AG09309 (cell line): ENCODE data around the gene RUFY2.

Experiments used
- DNase-seq: peaks from one replicate; pipeline ENCODE4 v3.0.0-alpha.2; 2010; ENCODE audit warnings: low read depth
- H3K4me3 ChIP-seq: 2 replicates; pipeline ENCODE4 v1.5.1; 2011; ENCODE audit warnings: mild to moderate bottlenecking, low read depth, low read length, moderate library complexity; ENCODE audit not compliant: control insufficient read depth
- CTCF ChIP-seq: IDR thresholded peaks from 2 replicates; pipeline ENCODE4 v1.5.1; 2011; ENCODE audit warnings: mild to moderate bottlenecking, low read depth, low read length, inconsistent platforms; ENCODE audit not compliant: insufficient read depth, control insufficient read depth; ENCODE audit errors: missing control alignments

RUFY2 gene

DNA sequence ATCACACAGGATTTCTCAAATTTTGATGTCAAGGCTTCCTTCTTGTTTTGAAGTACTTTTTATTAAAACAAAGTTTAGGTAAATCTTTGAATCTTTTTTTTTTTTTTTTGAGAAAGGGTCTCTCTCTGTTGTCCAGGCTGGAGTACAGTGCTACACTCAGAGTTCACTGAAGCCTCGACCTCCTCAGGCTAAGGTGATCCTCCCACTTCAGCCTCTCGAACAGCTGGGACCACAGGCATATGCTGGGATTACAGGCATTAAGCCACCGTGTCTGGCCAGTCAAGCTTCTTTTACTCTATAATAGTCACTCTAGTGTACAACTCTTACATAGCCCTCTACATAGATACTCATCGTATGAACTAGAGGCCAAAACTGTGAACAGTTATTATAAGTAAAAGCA, 3.4 kb downstream of the RUFY2 start:
- no peak for TF ChIP-seq CTCF
- H3K4me3 ChIP-seq: no peak overlapping the region
- no peak for DNase-seq

DNA sequence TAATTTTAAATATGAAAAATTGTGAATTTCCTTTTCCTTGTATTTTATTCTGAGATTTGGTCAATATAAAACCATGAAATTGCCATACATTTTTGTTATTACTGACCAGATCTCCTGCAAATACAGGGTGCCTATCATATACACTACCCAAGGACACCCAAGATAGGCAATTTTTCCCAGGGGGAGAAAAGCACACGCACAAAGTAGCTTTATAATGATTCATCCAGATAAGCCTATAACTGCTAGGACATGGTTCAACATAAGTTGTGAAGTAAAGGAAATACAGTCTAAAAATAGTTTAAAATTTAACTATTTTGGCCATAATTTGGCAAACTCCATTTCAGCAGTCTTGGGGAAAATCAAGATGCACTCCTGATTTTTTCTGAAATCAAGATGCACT, 4.8 kb downstream of the RUFY2 start:
- no peak for DNase-seq
- TF ChIP-seq CTCF: no peak

DNA sequence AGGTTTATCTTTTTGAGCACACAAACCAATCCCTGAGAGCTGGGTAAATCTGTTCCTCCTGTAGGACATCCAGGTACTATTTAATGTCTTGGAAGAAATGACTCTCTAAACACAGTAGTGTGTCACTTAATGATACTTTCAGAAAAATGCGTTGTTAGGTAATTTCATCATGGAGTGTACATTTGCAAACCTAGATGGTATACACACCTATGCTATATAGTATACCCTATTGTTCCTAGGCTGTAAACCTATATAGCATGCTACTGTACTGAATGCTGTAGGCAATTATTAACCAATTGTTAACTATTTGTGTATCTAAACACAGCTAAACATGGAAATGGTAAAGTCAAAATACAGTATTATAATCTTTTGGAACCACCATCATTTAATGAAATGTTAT, 10.1 kb downstream of the RUFY2 start:
- no peak overlapping the region for H3K4me3 ChIP-seq
- TF ChIP-seq CTCF: no peak
- DNase-seq: no peak

More for the DNA sequence above, 4.8 kb downstream of the RUFY2 start:
- no peak overlapping the region for H3K4me3 ChIP-seq

GRCh38 chr10:68385740-68386139, 21.3 kb downstream of the RUFY2 start:
- no peak for DNase-seq
- no peak for TF ChIP-seq CTCF
- H3K4me3 ChIP-seq: no peak overlapping the region

GRCh38 chr10:68371604-68372003, 35.5 kb downstream of the RUFY2 start:
- DNase-seq: no peak
- no peak for TF ChIP-seq CTCF
- no peak overlapping the region for H3K4me3 ChIP-seq

DNA sequence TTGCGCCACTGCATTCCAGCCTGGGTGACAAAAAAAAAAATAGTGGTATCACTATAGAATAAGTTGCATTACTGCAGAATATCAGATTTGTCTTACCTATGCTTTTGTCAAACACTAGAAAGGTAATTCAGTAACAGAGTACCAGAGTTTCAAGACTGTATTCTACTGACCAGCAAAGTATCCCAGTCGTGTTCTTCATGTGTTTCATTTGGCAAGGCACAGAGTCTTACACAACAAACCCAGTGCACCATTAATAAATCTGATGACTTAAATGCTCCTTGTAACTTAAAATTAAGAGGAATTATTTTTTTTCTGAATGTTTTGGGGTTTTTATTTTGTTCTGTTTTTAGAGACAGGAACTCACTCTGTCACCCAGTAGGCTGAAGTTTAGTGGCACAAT, 40.0 kb downstream of the RUFY2 start:
- no peak overlapping the region for H3K4me3 ChIP-seq
- DNase-seq: no peak
- TF ChIP-seq CTCF: no peak

DNA sequence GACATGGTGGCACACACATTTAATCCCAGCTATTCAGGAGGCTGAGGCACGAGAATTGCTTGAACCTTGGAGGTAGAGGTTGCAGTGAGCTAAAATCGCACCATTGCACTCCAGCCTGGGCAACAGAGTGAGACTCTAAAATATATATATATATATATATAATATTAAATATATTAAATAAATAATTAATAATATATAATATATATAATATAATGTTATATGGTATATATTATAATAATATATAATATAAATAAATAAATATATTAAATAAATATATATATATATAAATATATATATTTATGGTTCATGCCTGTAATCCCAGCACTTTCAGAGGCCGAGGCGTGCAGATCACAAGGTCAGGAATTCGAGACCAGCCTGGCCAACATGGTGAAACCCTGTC, 40.5 kb downstream of the RUFY2 start:
- H3K4me3 ChIP-seq: no peak overlapping the region
- no peak for DNase-seq
- no peak for TF ChIP-seq CTCF
